Esophagus muscularis mucosa (tissue), 4 donors: Measurements from ENCODE around the gene CTNNA3. TPM values are rescaled to one million over a fixed set of nuclear protein-coding genes. Genes with fewer than 3 reads are reported as not detected.

Source experiments
- DNase-seq: peaks from one replicate; pipeline ENCODE4 v3.0.0-alpha.2; 2017; ENCODE audit errors: extremely low spot score
- H3K27ac ChIP-seq, 4 donors: fragments of 200-600 bp; sonication (generic); replicated peaks in 1 of 4; 1 replicate in 3 of 4; 2 replicates in 1 of 4; pipeline ENCODE4 v1.5.1; 2016 to 2019; ENCODE audit warnings: mild to moderate bottlenecking in 1 of 4
- H3K27me3 ChIP-seq, 4 donors: fragments of 200-600 bp; sonication (generic); one replicate each; pipeline versions ENCODE4 v1.5.1 to v1.6.0; 2016 to 2019
- H3K36me3 ChIP-seq, 4 donors: fragments of 200-600 bp; sonication (generic); one replicate each; pipeline ENCODE4 v1.5.1; 2016 to 2019
- H3K4me1 ChIP-seq, 4 donors: fragments of 200-600 bp; sonication (generic); one replicate each; pipeline ENCODE4 v1.5.1; 2016 to 2019
- H3K4me3 ChIP-seq, 4 donors: fragments of 200-600 bp; sonication (generic); 1 replicate in 2 of 4; 2 replicates in 2 of 4; pipeline ENCODE4 v1.5.1; 2016 to 2019; ENCODE audit warnings: mild to moderate bottlenecking in 4 of 4, moderate library complexity in 1 of 4
- H3K9me3 ChIP-seq, 4 donors: fragments of 200-600 bp; sonication (generic); 1 replicate in 3 of 4; 2 replicates in 1 of 4; pipeline ENCODE4 v1.5.1; 2016 to 2019
- CTCF ChIP-seq, 3 experiments: fragments of 200-600 bp in 2 of 3; fragments of 450-650 bp in 1 of 3; sonication (generic) in 2 of 3; IDR thresholded peaks; one replicate each; pipeline ENCODE4 v1.5.1; 2017 to 2019; ENCODE audit warnings: antibody characterized with exemption in 3 of 3, mild to moderate bottlenecking in 2 of 3, moderate library complexity in 1 of 3
- EP300 ChIP-seq: sonication (generic); formaldehyde crosslinking; IDR thresholded peaks from one replicate; pipeline ENCODE4 v1.6.1; 2017; ENCODE audit warnings: antibody characterized with exemption
- POLR2A ChIP-seq: fragments of 450-650 bp; IDR thresholded peaks from one replicate; pipeline ENCODE4 v1.6.1; 2017; ENCODE audit warnings: antibody characterized with exemption, moderate library complexity, mild to moderate bottlenecking, low read depth
- POLR2AphosphoS5 ChIP-seq, 2 donors: sonication (generic); formaldehyde crosslinking; IDR thresholded peaks; one replicate each; pipeline ENCODE4 v1.6.1; 2017; ENCODE audit warnings: antibody characterized with exemption in 2 of 2
- WGBS: methylation state at CpG from one replicate; pipeline ENCODE4 v1.1.5; 2018; 5-methylcytosine and 5-hydroxymethylcytosine counted together
- intact Hi-C: fragments of 100-400 bp; cut with DNase I; formaldehyde crosslinking; loops from one replicate; pipeline ENCODE4 v1.15.1; 2023
- total RNA-seq, 4 donors: library from RNA; depleted of rRNA; stranded (reverse); fragments of >200 nt; gene quantifications; one replicate each; pipeline versions ENCODE4 v1.1.0 to v1.2.1, GENCODE V29; 2016

CTNNA3 gene
- total RNA-seq, 4 donors from 2014 or later: 5.1 to 27.8 (median 17.6) TPM

DNA sequence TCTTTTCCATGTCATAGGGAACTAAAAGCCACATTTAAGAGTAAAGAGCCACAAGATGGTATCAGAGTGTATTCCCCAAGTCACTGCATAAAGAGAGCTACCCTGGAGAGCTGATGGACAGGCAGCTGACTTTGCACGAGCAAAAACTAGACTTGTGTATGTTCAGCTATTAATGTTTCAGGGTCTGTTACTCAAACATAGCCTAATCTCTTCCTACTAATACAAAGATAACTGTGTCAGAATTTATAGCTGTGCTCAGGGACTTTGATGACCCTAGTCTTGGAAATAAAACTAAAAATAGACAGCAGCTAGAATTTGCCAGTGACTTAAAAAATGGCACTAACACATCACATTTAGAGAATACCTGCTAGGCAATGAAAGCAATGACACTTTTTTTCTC, 815.7 kb downstream of the CTNNA3 start:
- no peaks in the 10 kb centered on the region for H3K9me3 ChIP-seq
- no peak overlapping the region for H3K4me3 ChIP-seq
- no peaks in the 10 kb centered on the region for H3K36me3 ChIP-seq
- no peak for DNase-seq
- H3K27ac ChIP-seq: no peak overlapping the region
- intact Hi-C loops: no loop called here
- no peak for TF ChIP-seq POLR2AphosphoS5 (IDR thresholded peaks at IDR 0.05)
- TF ChIP-seq POLR2A: no peak
- no peak for TF ChIP-seq CTCF (IDR thresholded peaks at IDR 0.05)
- TF ChIP-seq EP300: no peak
- WGBS: 79% methylated on average over 1 of the region's 1 CpG
- H3K27me3 ChIP-seq: no peaks in the 10 kb centered on the region
- H3K4me1 ChIP-seq: peaks cover 0 to 5% (median 0%) of the 10 kb centered on the region in 4 donors

- intact Hi-C loops: no loop called here
- Histone ChIP-seq H3K4me3 (no peak overlapping the region), H3K27ac (no peak overlapping the region), H3K27me3 (no peaks in the 10 kb centered on the region), H3K4me1 (peaks cover 0 to 5% (median 0%) of the 10 kb centered on the region in 4 donors), H3K9me3 (no peaks in the 10 kb centered on the region), H3K36me3 (no peaks in the 10 kb centered on the region)
- TF ChIP-seq EP300 (no peak), POLR2A (no peak), POLR2AphosphoS5 (IDR thresholded peaks at IDR 0.05) (no peak), CTCF (IDR thresholded peaks at IDR 0.05) (no peak)
- no peak for DNase-seq
- 76% methylated on average over 2 of the region's 2 CpGs for WGBS
Measured at GRCh38 chr10:66877361-66877760, 818.6 kb downstream of the CTNNA3 start.

DNA sequence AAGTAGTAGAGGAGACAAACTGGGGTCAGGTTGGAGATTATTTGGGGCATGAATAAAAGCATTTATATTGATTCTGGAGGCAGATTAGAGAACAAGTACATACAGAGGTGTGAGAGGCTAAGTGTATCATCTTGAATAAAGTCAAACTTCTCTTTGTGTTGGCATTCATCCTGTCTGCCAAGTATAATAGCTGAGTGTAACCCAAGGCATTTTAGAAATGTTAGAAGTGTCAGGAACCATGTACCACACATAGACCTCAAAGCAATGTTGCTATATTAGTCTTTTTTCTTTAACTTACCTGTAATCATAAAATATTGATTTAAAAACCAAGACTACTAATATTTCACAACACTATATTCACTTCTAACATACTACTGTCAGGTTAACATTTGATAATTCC, 826.4 kb downstream of the CTNNA3 start:
- Histone ChIP-seq H3K36me3 (no peaks in the 10 kb centered on the region), H3K4me3 (no peak overlapping the region), H3K9me3 (no peaks in the 10 kb centered on the region), H3K27me3 (no peaks in the 10 kb centered on the region), H3K27ac (no peak overlapping the region), H3K4me1 (no peaks in the 10 kb centered on the region)
- TF ChIP-seq POLR2AphosphoS5 (IDR thresholded peaks at IDR 0.05) (no peak), CTCF (IDR thresholded peaks at IDR 0.05) (no peak)
- DNase-seq: no peak
- intact Hi-C loops: no loop called here

GRCh38 chr10:66862687-66863258, 833.2 kb downstream of the CTNNA3 start:
- Histone ChIP-seq H3K27me3 (no peaks in the 10 kb centered on the region), H3K4me1 (no peaks in the 10 kb centered on the region), H3K27ac (no peak overlapping the region), H3K9me3 (no peaks in the 10 kb centered on the region), H3K36me3 (no peaks in the 10 kb centered on the region), H3K4me3 (no peak overlapping the region)
- 80% methylated on average over 4 of the region's 4 CpGs for WGBS
- TF ChIP-seq POLR2A (no peak), POLR2AphosphoS5 (IDR thresholded peaks at IDR 0.05) (no peak), CTCF (IDR thresholded peaks at IDR 0.05) (no peak), EP300 (no peak)
- DNase-seq: no peak
- intact Hi-C loops: no loop called here

- H3K36me3 ChIP-seq: no peaks in the 10 kb centered on the region
- WGBS: 77% methylated on average over 2 of the region's 2 CpGs
- H3K4me1 ChIP-seq: no peaks in the 10 kb centered on the region
- TF ChIP-seq EP300 (no peak), POLR2AphosphoS5 (IDR thresholded peaks at IDR 0.05) (no peak), POLR2A (no peak), CTCF (IDR thresholded peaks at IDR 0.05) (no peak)
- no peak overlapping the region for H3K4me3 ChIP-seq
- H3K9me3 ChIP-seq: no peaks in the 10 kb centered on the region
- no peak for DNase-seq
- H3K27me3 ChIP-seq: no peaks in the 10 kb centered on the region
- intact Hi-C loops: no loop called here
- H3K27ac ChIP-seq: no peak overlapping the region
Measured at GRCh38 chr10:66860376-66860945, 835.5 kb downstream of the CTNNA3 start.
